Measurements from ENCODE around the gene IRGC.

The IRGC gene

GRCh38 chr19:43767818-43768217 is 51.9 kb downstream of the IRGC start:
- no peak for TF ChIP-seq CTCF (IDR thresholded peaks at IDR 0.05)
- H3K27ac ChIP-seq = peak overlapping the region in 1 of 2 donors; percentile 24
- no peak overlapping the region for H3K4me3 ChIP-seq
- no peak for DNase-seq (ENCODE audit: low spot score)

DNA sequence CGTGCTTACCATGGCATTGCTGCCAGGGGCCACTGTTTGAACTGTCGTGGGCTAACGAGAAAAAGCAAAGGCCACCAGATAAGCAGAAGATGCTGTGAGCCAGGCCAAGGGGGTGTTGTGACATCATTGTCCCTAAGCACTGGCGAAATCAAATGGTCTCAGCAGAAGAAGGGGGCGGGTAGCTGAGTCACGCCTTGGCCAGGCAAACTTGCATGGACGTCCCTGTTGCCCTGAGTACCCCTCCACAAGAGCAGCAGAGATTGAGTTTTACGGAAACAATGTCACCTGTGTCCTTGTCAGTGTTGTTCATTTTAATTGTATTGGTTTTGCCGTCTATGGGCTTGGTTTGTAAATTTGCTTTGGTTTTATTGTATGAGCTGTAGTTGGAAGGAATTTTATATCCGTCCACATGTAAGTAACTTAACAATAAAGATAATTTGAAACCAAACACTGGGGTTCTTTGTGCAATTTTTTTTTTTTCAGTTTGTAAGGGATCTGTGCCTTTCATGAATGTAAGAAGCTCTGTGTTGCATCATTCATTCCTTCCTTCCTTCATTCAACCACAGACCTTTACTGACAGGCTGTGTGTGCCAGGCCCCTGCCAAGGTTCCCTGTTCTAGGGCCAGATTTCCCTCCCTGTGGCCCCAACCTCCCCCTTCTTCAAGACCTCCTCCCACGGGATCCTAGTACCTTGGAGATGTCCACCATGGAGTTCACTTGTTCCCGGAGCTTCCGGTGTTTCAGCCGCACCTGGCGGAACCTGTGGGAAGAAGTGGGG is 52.6 kb downstream of the IRGC start:
- H3K4me3 ChIP-seq = no peak overlapping the region
- TF ChIP-seq CTCF (IDR thresholded peaks at IDR 0.05) = no peak
- peak overlapping the region in 1 of 2 donors; percentile 24 for H3K27ac ChIP-seq
- no peak for DNase-seq (ENCODE audit: low spot score)

DNA sequence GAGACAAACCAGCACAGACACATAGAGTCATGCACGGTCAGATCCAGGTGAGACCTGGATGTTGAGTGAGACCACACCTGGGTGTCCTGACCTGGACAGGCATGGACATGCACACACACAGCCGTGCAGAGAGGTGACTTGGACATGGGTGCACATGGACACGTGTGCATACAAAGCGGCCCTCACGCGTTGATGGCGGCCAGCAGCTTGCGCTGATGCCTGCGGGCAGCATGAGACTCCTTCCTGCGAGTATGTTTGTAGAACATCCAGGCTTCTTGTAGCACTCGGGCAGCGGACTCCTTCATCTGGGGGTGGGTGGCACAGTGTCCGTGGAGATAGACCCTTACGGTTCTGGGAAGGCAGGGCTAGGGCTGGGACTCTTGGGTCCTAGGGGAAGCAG is 53.4 kb downstream of the IRGC start:
- DNase-seq (ENCODE audit: low spot score) = no peak
- TF ChIP-seq CTCF (IDR thresholded peaks at IDR 0.05) = no peak
- H3K4me3 ChIP-seq = no peak overlapping the region
- H3K27ac ChIP-seq = peak overlapping the region in 1 of 2 donors; percentile 10

Measured in coronary artery (tissue), 2 donors.